ENCODE measurements around the gene TRPM8.

The TRPM8 gene

GRCh38 chr2:233940376-233941276 is 23.5 kb downstream of the TRPM8 start:
- H3K4me3 ChIP-seq (ENCODE audit: low read depth, low read length, poor library complexity, severe bottlenecking): no peak overlapping the region
- H3K79me2 ChIP-seq (ENCODE audit: insufficient read depth, low read length): no peaks in the 10 kb centered on the region
- no peaks in the 10 kb centered on the region for H3K9me2 ChIP-seq (ENCODE audit: low read depth, low read length)
- H3F3A ChIP-seq (ENCODE audit: insufficient read depth, low read length): no peaks in the 10 kb centered on the region
- H4K20me1 ChIP-seq (ENCODE audit: insufficient read depth, low read length): no peaks in the 10 kb centered on the region
- H3K27ac ChIP-seq (ENCODE audit: low read depth, low read length, poor library complexity, severe bottlenecking): no peak overlapping the region
- H3K4me1 ChIP-seq (ENCODE audit: insufficient read depth, low read length, severe bottlenecking): no peaks in the 10 kb centered on the region
- H2AFZ ChIP-seq (ENCODE audit: low read length): no peak overlapping the region
- no peaks in the 10 kb centered on the region for H3K9me3 ChIP-seq (ENCODE audit: low read length)
- TF ChIP-seq EZH2 (IDR thresholded peaks at IDR 0.05; ENCODE audit: borderline replicate concordance, low read length): no peak
- no peak for TF ChIP-seq CTCF (IDR thresholded peaks at IDR 0.05; ENCODE audit: low read length)
- H3K9ac ChIP-seq (ENCODE audit: low read length): no peak overlapping the region
- no peak overlapping the region for H3K4me2 ChIP-seq (ENCODE audit: low read length)
- H3K27me3 ChIP-seq (ENCODE audit: insufficient read depth, low read length): 0 out of 2 replicates have a peak, but pooled peaks cover 5% of the 10 kb centered on the region
- H3K36me3 ChIP-seq (ENCODE audit: insufficient read depth, low read length): no peaks in the 10 kb centered on the region

- H3K4me3 ChIP-seq (ENCODE audit: low read depth, low read length, poor library complexity, severe bottlenecking): no peak overlapping the region
- H3K4me2 ChIP-seq (ENCODE audit: low read length): no peak overlapping the region
- no peaks in the 10 kb centered on the region for H3K9me2 ChIP-seq (ENCODE audit: low read depth, low read length)
- 0 out of 2 replicates have a peak, but pooled peaks cover 5% of the 10 kb centered on the region for H3K27me3 ChIP-seq (ENCODE audit: insufficient read depth, low read length)
- H2AFZ ChIP-seq (ENCODE audit: low read length): no peak overlapping the region
- H4K20me1 ChIP-seq (ENCODE audit: insufficient read depth, low read length): no peaks in the 10 kb centered on the region
- no peak overlapping the region for H3K27ac ChIP-seq (ENCODE audit: low read depth, low read length, poor library complexity, severe bottlenecking)
- H3K4me1 ChIP-seq (ENCODE audit: insufficient read depth, low read length, severe bottlenecking): no peaks in the 10 kb centered on the region
- H3K36me3 ChIP-seq (ENCODE audit: insufficient read depth, low read length): no peaks in the 10 kb centered on the region
- H3K9me3 ChIP-seq (ENCODE audit: low read length): no peaks in the 10 kb centered on the region
- H3F3A ChIP-seq (ENCODE audit: insufficient read depth, low read length): no peaks in the 10 kb centered on the region
- no peaks in the 10 kb centered on the region for H3K79me2 ChIP-seq (ENCODE audit: insufficient read depth, low read length)
- TF ChIP-seq EZH2 (IDR thresholded peaks at IDR 0.05; ENCODE audit: borderline replicate concordance, low read length) (no peak), CTCF (IDR thresholded peaks at IDR 0.05; ENCODE audit: low read length) (no peak)
- H3K9ac ChIP-seq (ENCODE audit: low read length): no peak overlapping the region
Measured at GRCh38 chr2:233942731-233943130, 25.6 kb downstream of the TRPM8 start.

- no peaks in the 10 kb centered on the region for H3F3A ChIP-seq (ENCODE audit: insufficient read depth, low read length)
- no peaks in the 10 kb centered on the region for H4K20me1 ChIP-seq (ENCODE audit: insufficient read depth, low read length)
- no peaks in the 10 kb centered on the region for H3K9me2 ChIP-seq (ENCODE audit: low read depth, low read length)
- H3K36me3 ChIP-seq (ENCODE audit: insufficient read depth, low read length): no peaks in the 10 kb centered on the region
- TF ChIP-seq CTCF (IDR thresholded peaks at IDR 0.05; ENCODE audit: low read length) (no peak), EZH2 (IDR thresholded peaks at IDR 0.05; ENCODE audit: borderline replicate concordance, low read length) (no peak)
- no peak overlapping the region for H3K4me2 ChIP-seq (ENCODE audit: low read length)
- no peaks in the 10 kb centered on the region for H3K79me2 ChIP-seq (ENCODE audit: insufficient read depth, low read length)
- no peak overlapping the region for H3K9ac ChIP-seq (ENCODE audit: low read length)
- H3K9me3 ChIP-seq (ENCODE audit: low read length): no peaks in the 10 kb centered on the region
- no peak overlapping the region for H3K4me3 ChIP-seq (ENCODE audit: low read depth, low read length, poor library complexity, severe bottlenecking)
- H3K4me1 ChIP-seq (ENCODE audit: insufficient read depth, low read length, severe bottlenecking): no peaks in the 10 kb centered on the region
- 0 out of 2 replicates have a peak, but pooled peaks cover under 1% of the 10 kb centered on the region for H3K27me3 ChIP-seq (ENCODE audit: insufficient read depth, low read length)
- no peak overlapping the region for H2AFZ ChIP-seq (ENCODE audit: low read length)
- no peak overlapping the region for H3K27ac ChIP-seq (ENCODE audit: low read depth, low read length, poor library complexity, severe bottlenecking)
Measured at GRCh38 chr2:233944269-233944668, 27.1 kb downstream of the TRPM8 start.
